ENCODE data around the gene UPP1. TPM values are rescaled to one million over a fixed set of nuclear protein-coding genes. Genes with fewer than 3 reads are reported as not detected.
"Not testable (repeated sequence)": the region's sequence is repeated elsewhere in the genome, so short reads cannot be mapped to it uniquely, and the experiment has no call there.

The UPP1 gene
- total and polyA plus RNA-seq, 2 of the 13 experiments (the other 11 are each of a cell fraction or from before 2014, with no cell fraction given): 5.7 to 9.8 TPM

DNA sequence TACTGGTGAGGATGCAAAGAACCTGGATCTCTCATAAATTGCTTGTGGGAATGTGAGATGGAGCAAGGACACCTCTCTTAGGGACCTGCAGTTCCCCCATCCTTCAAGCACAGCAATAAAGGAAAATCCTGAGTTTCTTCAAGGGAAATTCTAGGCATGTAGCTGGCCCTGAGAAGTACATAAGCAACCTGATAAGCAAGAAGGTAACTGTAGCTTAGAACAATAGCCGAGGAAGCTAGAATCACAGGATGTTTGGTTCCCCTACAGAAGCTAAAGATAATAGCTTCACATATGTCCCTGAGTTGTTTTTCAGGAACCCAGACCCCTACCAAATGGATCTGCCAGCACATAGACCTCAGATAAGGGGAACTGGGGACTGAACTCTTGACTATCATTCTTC is 11.6 kb upstream of the UPP1 start (continued):
- TF ChIP-seq, protein P1, sequence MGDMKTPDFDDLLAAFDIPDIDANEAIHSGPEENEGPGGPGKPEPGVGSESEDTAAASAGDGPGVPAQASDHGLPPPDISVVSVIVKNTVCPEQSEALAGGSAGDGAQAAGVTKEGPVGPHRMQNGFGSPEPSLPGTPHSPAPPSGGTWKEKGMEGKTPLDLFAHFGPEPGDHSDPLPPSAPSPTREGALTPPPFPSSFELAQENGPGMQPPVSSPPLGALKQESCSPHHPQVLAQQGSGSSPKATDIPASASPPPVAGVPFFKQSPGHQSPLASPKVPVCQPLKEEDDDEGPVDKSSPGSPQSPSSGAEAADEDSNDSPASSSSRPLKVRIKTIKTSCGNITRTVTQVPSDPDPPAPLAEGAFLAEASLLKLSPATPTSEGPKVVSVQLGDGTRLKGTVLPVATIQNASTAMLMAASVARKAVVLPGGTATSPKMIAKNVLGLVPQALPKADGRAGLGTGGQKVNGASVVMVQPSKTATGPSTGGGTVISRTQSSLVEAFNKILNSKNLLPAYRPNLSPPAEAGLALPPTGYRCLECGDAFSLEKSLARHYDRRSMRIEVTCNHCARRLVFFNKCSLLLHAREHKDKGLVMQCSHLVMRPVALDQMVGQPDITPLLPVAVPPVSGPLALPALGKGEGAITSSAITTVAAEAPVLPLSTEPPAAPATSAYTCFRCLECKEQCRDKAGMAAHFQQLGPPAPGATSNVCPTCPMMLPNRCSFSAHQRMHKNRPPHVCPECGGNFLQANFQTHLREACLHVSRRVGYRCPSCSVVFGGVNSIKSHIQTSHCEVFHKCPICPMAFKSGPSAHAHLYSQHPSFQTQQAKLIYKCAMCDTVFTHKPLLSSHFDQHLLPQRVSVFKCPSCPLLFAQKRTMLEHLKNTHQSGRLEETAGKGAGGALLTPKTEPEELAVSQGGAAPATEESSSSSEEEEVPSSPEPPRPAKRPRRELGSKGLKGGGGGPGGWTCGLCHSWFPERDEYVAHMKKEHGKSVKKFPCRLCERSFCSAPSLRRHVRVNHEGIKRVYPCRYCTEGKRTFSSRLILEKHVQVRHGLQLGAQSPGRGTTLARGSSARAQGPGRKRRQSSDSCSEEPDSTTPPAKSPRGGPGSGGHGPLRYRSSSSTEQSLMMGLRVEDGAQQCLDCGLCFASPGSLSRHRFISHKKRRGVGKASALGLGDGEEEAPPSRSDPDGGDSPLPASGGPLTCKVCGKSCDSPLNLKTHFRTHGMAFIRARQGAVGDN (CRISPR knock-in tag; IDR thresholded peaks at IDR 0.05): no peak
- no peak for TF ChIP-seq MIER2 (CRISPR knock-in tag; IDR thresholded peaks at IDR 0.05)
- TF ChIP-seq PAWR (CRISPR knock-in tag; IDR thresholded peaks at IDR 0.05; ENCODE audit: borderline replicate concordance): no peak
- no peak for TF ChIP-seq SALL1 (CRISPR knock-in tag; IDR thresholded peaks at IDR 0.05)
- no peak for TF ChIP-seq PHF5A (CRISPR knock-in tag; IDR thresholded peaks at IDR 0.05; ENCODE audit: low read depth, unreplicated experiment)
- no peak for TF ChIP-seq ZNF883 (CRISPR knock-in tag; IDR thresholded peaks at IDR 0.05; ENCODE audit: not compliant biosample characterization)

DNA sequence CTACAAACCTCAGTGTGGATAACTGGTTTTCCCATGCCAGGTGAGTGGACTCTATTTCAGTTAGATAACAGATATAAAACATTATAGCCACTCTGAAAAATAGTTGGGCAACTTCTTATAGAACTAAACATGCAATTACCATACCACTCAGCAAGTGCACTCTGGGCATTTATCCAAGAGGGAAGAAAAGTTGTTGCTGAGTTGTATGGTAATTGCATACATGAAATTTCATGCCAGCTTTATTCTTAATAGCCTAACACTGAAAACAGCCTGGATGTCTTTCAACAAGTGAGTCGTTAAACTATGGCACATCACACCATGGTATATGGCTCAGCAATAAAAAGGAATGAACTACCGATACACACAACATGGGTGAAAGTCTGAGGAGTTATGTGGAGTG is 10.6 kb upstream of the UPP1 start:
- in situ Hi-C loops (cut with HindIII; ENCODE audit: extremely low pct_ligation_motif_present, low pct_unique_long_range_greater_than_20kb): no loop called here

DNA sequence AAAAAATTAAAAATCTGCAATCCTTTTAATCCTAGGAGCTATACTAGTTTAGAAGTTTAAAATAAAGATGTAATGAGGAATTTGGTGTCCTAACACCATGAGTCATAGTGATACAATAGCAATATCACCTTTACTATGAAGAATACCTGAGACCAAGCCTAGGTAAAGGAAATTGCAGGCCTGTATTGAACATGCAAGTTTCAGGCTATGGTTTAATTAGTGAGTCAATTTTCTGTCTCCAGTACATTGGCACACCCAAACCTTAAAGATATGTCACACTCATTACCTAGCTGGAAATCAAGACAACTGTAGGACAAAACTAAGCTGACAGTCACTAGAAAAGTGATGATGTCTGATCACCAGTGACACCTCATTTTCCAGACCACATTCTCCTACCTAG is 6.7 kb upstream of the UPP1 start:
- H2AFZ ChIP-seq (ENCODE audit: low read length); ATAC-seq; BruUV-seq (replicated peaks); H3K27ac ChIP-seq (ENCODE audit: extremely low read length, insufficient read depth, low read length); intact Hi-C loops (cut with micrococcal nuclease; ENCODE audit: unreplicated experiment); H3K4me2 ChIP-seq (ENCODE audit: low read depth, low read length); in situ Hi-C loops (cut with HindIII; ENCODE audit: extremely low pct_ligation_motif_present, low pct_unique_long_range_greater_than_20kb); CTCF ChIA-PET (ENCODE audit: low intra/inter-chr PET ratio, low total read pairs); H3K9ac ChIP-seq (ENCODE audit: insufficient read depth, low read depth, low read length); H3K36me3 ChIP-seq (replicated peaks in 1 of 2; ENCODE audit: control insufficient read depth in 1 of 2, insufficient read depth in 2 of 2, low read length in 2 of 2); H4K20me1 ChIP-seq (ENCODE audit: insufficient read depth, low read length); H3K79me2 ChIP-seq (ENCODE audit: insufficient read depth, low read length); FAIRE-seq; H3K4me3 ChIP-seq (replicated peaks in 1 of 3; ENCODE audit: insufficient read depth in 1 of 3, low read depth in 2 of 3, low read length in 3 of 3); DNase-seq (ENCODE audit: low spot score); POLR2A ChIA-PET; H3K9me3 ChIP-seq (ENCODE audit: low read length); H3K27me3 ChIP-seq (ENCODE audit: control insufficient read depth in 1 of 2, insufficient read depth in 2 of 2, low read length in 2 of 2): not testable (repeated sequence)
- H3K4me1 ChIP-seq (ENCODE audit: insufficient read depth, low read length): peaks cover 33% of the 10 kb centered on the region

More for the DNA sequence above, 10.6 kb upstream of the UPP1 start:
- no peaks in the 10 kb centered on the region for H3K9me3 ChIP-seq (ENCODE audit: low read length)
- DNase-seq (ENCODE audit: low spot score): no peak
- 13% methylated on average over 2 of the region's 2 CpGs for WGBS (ENCODE audit: low lambda C conversion rate)
- CTCF ChIA-PET (ENCODE audit: low intra/inter-chr PET ratio, low total read pairs): no interaction called here
- no peaks in the 10 kb centered on the region for H4K20me1 ChIP-seq (ENCODE audit: insufficient read depth, low read length)
- TF ChIP-seq ZNF816 (CRISPR knock-in tag; IDR thresholded peaks at IDR 0.05; ENCODE audit: borderline replicate concordance): no peak
- TF ChIP-seq ZSCAN22 (CRISPR knock-in tag; IDR thresholded peaks at IDR 0.05): no peak
- no peak for TF ChIP-seq SP4 (CRISPR knock-in tag; IDR thresholded peaks at IDR 0.05)
- no peak for TF ChIP-seq THYN1 (CRISPR knock-in tag; IDR thresholded peaks at IDR 0.05; ENCODE audit: borderline replicate concordance, low read depth)
- no peak overlapping the region for H3K9ac ChIP-seq (ENCODE audit: insufficient read depth, low read depth, low read length)
- H3K79me2 ChIP-seq (ENCODE audit: insufficient read depth, low read length): no peaks in the 10 kb centered on the region
- POLR2A ChIA-PET: no interaction called here
- ATAC-seq: no peak
- H3K27me3 ChIP-seq (ENCODE audit: control insufficient read depth in 1 of 2, insufficient read depth in 2 of 2, low read length in 2 of 2): 0 out of 5 replicates have a peak, but pooled peaks cover 0 to 5% of the 10 kb centered on the region in 2 experiments
- no peak overlapping the region for H2AFZ ChIP-seq (ENCODE audit: low read length)
- FAIRE-seq: no peak
- no TSS peak for BruUV-seq (replicated peaks)
- no peak overlapping the region for H3K27ac ChIP-seq (ENCODE audit: extremely low read length, insufficient read depth, low read length)
- H3K4me3 ChIP-seq (replicated peaks in 1 of 3; ENCODE audit: insufficient read depth in 1 of 3, low read depth in 2 of 3, low read length in 3 of 3): no peak overlapping the region
- no peaks in the 10 kb centered on the region for H3K4me1 ChIP-seq (ENCODE audit: insufficient read depth, low read length)
- no peaks in the 10 kb centered on the region for H3K36me3 ChIP-seq (replicated peaks in 1 of 2; ENCODE audit: control insufficient read depth in 1 of 2, insufficient read depth in 2 of 2, low read length in 2 of 2)
- intact Hi-C loops (cut with micrococcal nuclease; ENCODE audit: unreplicated experiment): no loop called here
- no peak overlapping the region for H3K4me2 ChIP-seq (ENCODE audit: low read depth, low read length)

Measured in HepG2 (cell line).